OCI-LY1 (cell line): ENCODE data around the gene ANXA6.

Experiments used
- CTCF ChIP-seq: fragments of 200-600 bp; sonication (generic), shearing (Covaris generic); IDR thresholded peaks from 2 replicates; pipeline ENCODE4 v1.5.1; 2017; ENCODE audit warnings: mild to moderate bottlenecking, antibody characterized with exemption, low read length, moderate library complexity, mixed read lengths
- EZH2 ChIP-seq: fragments of 200-600 bp; sonication (generic), shearing (Covaris generic); IDR thresholded peaks from 2 replicates; pipeline ENCODE4 v1.8.0; 2017; ENCODE audit warnings: borderline replicate concordance, mixed run types, mild to moderate bottlenecking, antibody characterized with exemption, low read length, moderate library complexity, mixed read lengths

GRCh38 chr5:151070449-151070848 lies 87.1 kb downstream of the ANXA6 start:
- no peak for TF ChIP-seq CTCF
- no peak for TF ChIP-seq EZH2
